ENCODE data around the gene SNAPC1. TPM values are rescaled to one million over a fixed set of nuclear protein-coding genes. Genes with fewer than 3 reads are reported as not detected.

The SNAPC1 gene
- total and polyA plus RNA-seq, 9 of the 15 experiments (the other 6 are each of a cell fraction or from before 2014, with no cell fraction given): 3.7 to 9.0 (median 7.9) TPM

DNA sequence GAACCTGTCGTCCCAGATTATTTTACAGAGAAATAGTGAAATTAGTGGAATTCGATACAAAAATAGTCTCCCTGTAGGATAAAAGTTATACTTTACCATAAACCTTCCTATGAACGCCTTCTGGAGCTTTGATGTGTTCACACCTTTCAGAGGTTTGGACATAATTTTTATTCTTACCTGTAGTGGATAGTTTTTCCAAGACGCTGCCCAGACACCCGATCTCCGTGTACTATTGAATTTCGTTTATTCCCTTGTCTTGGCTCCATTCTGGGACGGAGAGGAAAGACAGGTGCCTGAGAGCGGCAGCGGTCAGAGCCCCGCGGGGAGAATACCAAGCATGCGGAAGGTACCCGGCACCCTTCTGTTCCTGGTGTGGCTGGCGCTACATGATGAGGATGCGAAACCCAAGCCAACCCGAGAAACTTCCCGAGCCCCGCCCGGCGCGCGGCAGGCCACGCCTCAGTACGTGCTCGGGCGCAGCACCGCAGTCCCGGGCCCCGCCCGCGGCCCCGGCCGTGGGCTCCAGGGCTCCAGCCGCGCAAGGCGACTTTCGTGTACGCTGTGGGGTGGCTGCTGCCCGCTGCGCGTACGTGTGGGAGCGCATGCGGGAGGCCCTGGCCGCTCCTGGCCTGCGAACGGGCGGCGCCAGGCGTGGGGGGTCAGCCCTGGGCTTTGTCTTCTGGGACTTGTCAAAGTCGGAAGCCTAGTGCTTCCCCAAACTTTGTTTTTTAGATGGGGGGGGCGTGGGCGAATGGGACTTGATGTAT, 11.3 kb upstream of the SNAPC1 start (continued):
- TF ChIP-seq PBX2 (CRISPR knock-in tag; IDR thresholded peaks at IDR 0.05; ENCODE audit: low read depth): no peak
- no peak for TF ChIP-seq PBX2 (tag; conservative IDR thresholded peaks at IDR 0.05; ENCODE audit: low read depth)
- TF ChIP-seq RFX5 (IDR thresholded peaks at IDR 0.05; ENCODE audit: low read depth, low read length): no peak
- TF ChIP-seq HDGF (IDR thresholded peaks at IDR 0.05): no peak
- TF ChIP-seq, protein P1, sequence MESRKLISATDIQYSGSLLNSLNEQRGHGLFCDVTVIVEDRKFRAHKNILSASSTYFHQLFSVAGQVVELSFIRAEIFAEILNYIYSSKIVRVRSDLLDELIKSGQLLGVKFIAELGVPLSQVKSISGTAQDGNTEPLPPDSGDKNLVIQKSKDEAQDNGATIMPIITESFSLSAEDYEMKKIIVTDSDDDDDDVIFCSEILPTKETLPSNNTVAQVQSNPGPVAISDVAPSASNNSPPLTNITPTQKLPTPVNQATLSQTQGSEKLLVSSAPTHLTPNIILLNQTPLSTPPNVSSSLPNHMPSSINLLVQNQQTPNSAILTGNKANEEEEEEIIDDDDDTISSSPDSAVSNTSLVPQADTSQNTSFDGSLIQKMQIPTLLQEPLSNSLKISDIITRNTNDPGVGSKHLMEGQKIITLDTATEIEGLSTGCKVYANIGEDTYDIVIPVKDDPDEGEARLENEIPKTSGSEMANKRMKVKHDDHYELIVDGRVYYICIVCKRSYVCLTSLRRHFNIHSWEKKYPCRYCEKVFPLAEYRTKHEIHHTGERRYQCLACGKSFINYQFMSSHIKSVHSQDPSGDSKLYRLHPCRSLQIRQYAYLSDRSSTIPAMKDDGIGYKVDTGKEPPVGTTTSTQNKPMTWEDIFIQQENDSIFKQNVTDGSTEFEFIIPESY (CRISPR knock-in tag; IDR thresholded peaks at IDR 0.05): no peak
- no peak for TF ChIP-seq ZFP30 (CRISPR knock-in tag; IDR thresholded peaks at IDR 0.05; ENCODE audit: borderline replicate concordance)
- peak; percentile 60 for TF ChIP-seq RBM22 (IDR thresholded peaks at IDR 0.05; ENCODE audit: low read depth, low read length, poor library complexity, severe bottlenecking)
- peak; percentile 82 to 84 for TF ChIP-seq NRF1 (conservative IDR thresholded peaks at IDR 0.05 in 1 of 2, IDR thresholded peaks at IDR 0.05 in 1 of 2)
- no peak for TF ChIP-seq SMARCC2 (IDR thresholded peaks at IDR 0.05; ENCODE audit: low read depth)
- no peak for TF ChIP-seq FUS (optimal IDR thresholded peaks at IDR 0.05; ENCODE audit: low read depth, low read length)
- peak; percentile 29 for TF ChIP-seq POLR2B (IDR thresholded peaks at IDR 0.05; ENCODE audit: low read depth, partially characterized antibody)
- TF ChIP-seq TAF7 (tag; IDR thresholded peaks at IDR 0.05): no peak
- TF ChIP-seq, protein P2, sequence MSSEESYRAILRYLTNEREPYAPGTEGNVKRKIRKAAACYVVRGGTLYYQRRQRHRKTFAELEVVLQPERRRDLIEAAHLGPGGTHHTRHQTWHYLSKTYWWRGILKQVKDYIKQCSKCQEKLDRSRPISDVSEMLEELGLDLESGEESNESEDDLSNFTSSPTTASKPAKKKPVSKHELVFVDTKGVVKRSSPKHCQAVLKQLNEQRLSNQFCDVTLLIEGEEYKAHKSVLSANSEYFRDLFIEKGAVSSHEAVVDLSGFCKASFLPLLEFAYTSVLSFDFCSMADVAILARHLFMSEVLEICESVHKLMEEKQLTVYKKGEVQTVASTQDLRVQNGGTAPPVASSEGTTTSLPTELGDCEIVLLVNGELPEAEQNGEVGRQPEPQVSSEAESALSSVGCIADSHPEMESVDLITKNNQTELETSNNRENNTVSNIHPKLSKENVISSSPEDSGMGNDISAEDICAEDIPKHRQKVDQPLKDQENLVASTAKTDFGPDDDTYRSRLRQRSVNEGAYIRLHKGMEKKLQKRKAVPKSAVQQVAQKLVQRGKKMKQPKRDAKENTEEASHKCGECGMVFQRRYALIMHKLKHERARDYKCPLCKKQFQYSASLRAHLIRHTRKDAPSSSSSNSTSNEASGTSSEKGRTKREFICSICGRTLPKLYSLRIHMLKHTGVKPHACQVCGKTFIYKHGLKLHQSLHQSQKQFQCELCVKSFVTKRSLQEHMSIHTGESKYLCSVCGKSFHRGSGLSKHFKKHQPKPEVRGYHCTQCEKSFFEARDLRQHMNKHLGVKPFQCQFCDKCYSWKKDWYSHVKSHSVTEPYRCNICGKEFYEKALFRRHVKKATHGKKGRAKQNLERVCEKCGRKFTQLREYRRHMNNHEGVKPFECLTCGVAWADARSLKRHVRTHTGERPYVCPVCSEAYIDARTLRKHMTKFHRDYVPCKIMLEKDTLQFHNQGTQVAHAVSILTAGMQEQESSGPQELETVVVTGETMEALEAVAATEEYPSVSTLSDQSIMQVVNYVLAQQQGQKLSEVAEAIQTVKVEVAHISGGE (CRISPR knock-in tag; IDR thresholded peaks at IDR 0.05): 0 out of 6 replicates have a peak, but pooled peaks of 1 of the 3 experiments have one; percentile 26
- TF ChIP-seq ZNF76 (CRISPR knock-in tag; IDR thresholded peaks at IDR 0.05; ENCODE audit: borderline replicate concordance): no peak
- TF ChIP-seq PCBP1 (IDR thresholded peaks at IDR 0.05; ENCODE audit: low read depth, low read length, poor library complexity, severe bottlenecking): no peak
- no peak for TF ChIP-seq ILK (tag; IDR thresholded peaks at IDR 0.05; ENCODE audit: borderline replicate concordance, low read depth)
- no peak for TF ChIP-seq ZNF316 (IDR thresholded peaks at IDR 0.05)
- TF ChIP-seq E2F5 (CRISPR knock-in tag; IDR thresholded peaks at IDR 0.05): no peak

All from K562 (cell line).